Pericardium fibroblast (primary cell): ENCODE results near the gene SUGP2. TPM values are rescaled to one million over a fixed set of nuclear protein-coding genes. Genes with fewer than 3 reads are reported as not detected.

Source experiments
- total RNA-seq: library from RNA; depleted of rRNA; stranded (reverse); fragments of >200 nt; gene quantifications from 2 replicates; pipeline ENCODE4 v1.2.3, GENCODE V29; 2015

SUGP2 gene
- total RNA-seq, result 13.4 and 14.6 TPM in 2 replicates

GRCh38 chr19:19033426-19034203 is at the start of gene SUGP2, which contains the start of gene ARMC6:
SUGP2 (minus strand) TSS chr19:19033517; CDS start chr19:19031071, 2,446 bp downstream.
ARMC6 (plus strand) TSS chr19:19033603; CDS start chr19:19034210, 607 bp downstream.

GRCh38 chr19:19063183-19064097 is 30.1 kb upstream of the SUGP2 start, which contains the start of gene SLC25A42:
SLC25A42 (plus strand) TSS chr19:19063994; CDS start chr19:19096125, 32,131 bp downstream.

Other genes with a start within 250 kb of the SUGP2 start
- gene COMP, start 242.2 kb downstream of the SUGP2 start, total RNA-seq, result 0.85 and 2.9 TPM in 2 replicates
- gene UPF1, start 201.6 kb downstream of the SUGP2 start, total RNA-seq, result 30.6 and 33.0 TPM in 2 replicates
- gene CERS1, start 137.4 kb downstream of the SUGP2 start, total RNA-seq, result 2.0 and 6.0 TPM in 2 replicates
- 200 and 351 TPM in 2 replicates for gene COPE, start 114.1 kb downstream of the SUGP2 start, total RNA-seq
- gene DDX49, start 113.8 kb downstream of the SUGP2 start, total RNA-seq, result 50.0 and 63.2 TPM in 2 replicates
- gene HOMER3, start 92.3 kb downstream of the SUGP2 start, total RNA-seq, result 68.9 and 78.0 TPM in 2 replicates
- gene ARMC6, start 86 bp upstream of the SUGP2 start, total RNA-seq, result 30.0 and 31.7 TPM in 2 replicates
- gene SLC25A42, start 30.5 kb upstream of the SUGP2 start, total RNA-seq, result 7.7 and 11.6 TPM in 2 replicates
- 25.6 and 35.2 TPM in 2 replicates for gene TMEM161A, start 105.0 kb upstream of the SUGP2 start, total RNA-seq
- 0.35 TPM in 1 of 2 replicates, not detected in the other for gene MEF2B, start 136.7 kb upstream of the SUGP2 start, total RNA-seq
- gene BORCS8, start 158.6 kb upstream of the SUGP2 start, total RNA-seq, result 6.3 and 12.3 TPM in 2 replicates
- 60.1 and 69.4 TPM in 2 replicates for gene RFXANK, start 158.7 kb upstream of the SUGP2 start, total RNA-seq
- gene NR2C2AP, start 169.9 kb upstream of the SUGP2 start, total RNA-seq, result 2.1 and 2.8 TPM in 2 replicates
- gene NCAN, start 178.4 kb upstream of the SUGP2 start, total RNA-seq, result not detected in 2 replicates
- gene TM6SF2, start 239.8 kb upstream of the SUGP2 start, total RNA-seq, result 0.43 and 5.7 TPM in 2 replicates